IMR-90 (cell line): ENCODE measurements around the gene TNRC6B. TPM values are rescaled to one million over a fixed set of nuclear protein-coding genes. Genes with fewer than 3 reads are reported as not detected.

Source experiments
- ATAC-seq: fragments of 200-7000 bp; cut with Tn5 transposase; 2 replicates; pipeline ENCODE4 v1.9.1; 2020; ENCODE audit warnings: low read depth, mild to moderate bottlenecking, moderate library complexity
- BruUV-seq: library from RNA; stranded (reverse); fragments of 400-500 nt; replicated peaks from 2 replicates; lab custom pipeline; 2021; lab: Mats Ljungman, UMichigan
- CTCF ChIA-PET: fragments of 300-600 bp; formaldehyde crosslinking; extraction: SDS; loops from one replicate; lab custom pipeline; 2021; ENCODE audit warnings: antibody characterized with exemption; lab: Yijun Ruan, JAX
- POLR2A ChIA-PET: fragments of 300-600 bp; sonication (Branson Sonifier 250); formaldehyde crosslinking; loops from one replicate; lab custom pipeline; 2022; ENCODE audit warnings: antibody characterized with exemption; ENCODE audit not compliant: unreplicated experiment; lab: Charles Lee
- DNase-seq: peaks from one replicate; pipeline ENCODE4 v3.0.0; 2013
- H2AFZ ChIP-seq: replicated peaks from 2 replicates; pipeline ENCODE3; 2013; ENCODE audit warnings: low read length, mild to moderate bottlenecking; ENCODE audit not compliant: poor library complexity
- H2AK5ac ChIP-seq: 2 replicates; pipeline ENCODE4 v1.6.1; 2013; ENCODE audit warnings: low read depth, low read length, inconsistent platforms
- H2AK9ac ChIP-seq: replicated peaks from 2 replicates; pipeline ENCODE3; 2013; ENCODE audit warnings: mild to moderate bottlenecking, low read depth, low read length, moderate library complexity; ENCODE audit not compliant: poor library complexity
- H2BK120ac ChIP-seq: 2 replicates; pipeline ENCODE4 v1.6.1; 2013; ENCODE audit warnings: low read depth, low read length, inconsistent platforms
- H2BK15ac ChIP-seq: 3 replicates; pipeline ENCODE4 v1.6.1; 2013; ENCODE audit warnings: low read depth, low read length, inconsistent platforms
- H2BK20ac ChIP-seq: 2 replicates; pipeline ENCODE4 v1.6.1; 2013; ENCODE audit warnings: low read depth, mild to moderate bottlenecking, inconsistent platforms, low read length, moderate library complexity
- H2BK5ac ChIP-seq: 2 replicates; pipeline ENCODE4 v1.6.1; 2013; ENCODE audit warnings: mild to moderate bottlenecking, low read depth, low read length, inconsistent platforms; ENCODE audit not compliant: poor library complexity, severe bottlenecking
- H3K14ac ChIP-seq: replicated peaks from 2 replicates; pipeline ENCODE4 v1.6.1; 2013; ENCODE audit warnings: low read depth, low read length, inconsistent platforms
- H3K18ac ChIP-seq: 2 replicates; pipeline ENCODE4 v1.6.1; 2013; ENCODE audit warnings: low read depth, low read length, control low read depth
- H3K23ac ChIP-seq: 2 replicates; pipeline ENCODE4 v1.6.1; 2013; ENCODE audit warnings: low read depth, low read length, inconsistent platforms
- H3K27ac ChIP-seq: 2 replicates; pipeline ENCODE4 v1.5.1; 2013; ENCODE audit warnings: mild to moderate bottlenecking, control low read depth, low read length; ENCODE audit not compliant: insufficient read depth
- H3K27me3 ChIP-seq: 2 replicates; pipeline ENCODE4 v1.6.1; 2013; ENCODE audit warnings: low read length; ENCODE audit not compliant: control insufficient read depth, insufficient read depth
- H3K36me3 ChIP-seq: 2 replicates; pipeline ENCODE4 v1.6.1; 2013; ENCODE audit warnings: low read length, mixed read lengths; ENCODE audit not compliant: control insufficient read depth, insufficient read depth
- H3K4ac ChIP-seq: 2 replicates; pipeline ENCODE4 v1.6.1; 2013; ENCODE audit warnings: low read depth, low read length, inconsistent platforms
- H3K4me1 ChIP-seq: 2 replicates; pipeline ENCODE4 v1.6.1; 2013; ENCODE audit warnings: low read length, mixed read lengths; ENCODE audit not compliant: control insufficient read depth, insufficient read depth
- H3K4me2 ChIP-seq: 2 replicates; pipeline ENCODE4 v1.6.1; 2013; ENCODE audit warnings: low read depth, mild to moderate bottlenecking, control low read depth, low read length, moderate library complexity
- H3K4me3 ChIP-seq: 2 replicates; pipeline ENCODE4 v1.5.1; 2013; ENCODE audit warnings: low read depth, mild to moderate bottlenecking, control low read depth, low read length, moderate library complexity; ENCODE audit not compliant: insufficient read depth
- H3K56ac ChIP-seq: 2 replicates; pipeline ENCODE4 v1.6.1; 2013; ENCODE audit warnings: low read length, inconsistent platforms; ENCODE audit not compliant: insufficient read depth; ENCODE audit errors: extremely low read depth
- H3K79me1 ChIP-seq, 2 experiments: 2 replicates each; pipeline ENCODE4 v1.6.1; 2013; ENCODE audit warnings: low read length in 2 of 2, inconsistent platforms in 1 of 2, low read depth in 1 of 2
- H3K9ac ChIP-seq: 2 replicates; pipeline ENCODE4 v1.6.1; 2013; ENCODE audit warnings: low read depth, low read length, control low read depth
- H3K9me1 ChIP-seq: 2 replicates; pipeline ENCODE4 v1.6.1; 2013; ENCODE audit warnings: low read length, inconsistent platforms; ENCODE audit not compliant: insufficient read depth
- H3K9me3 ChIP-seq: 2 replicates; pipeline ENCODE4 v1.6.1; 2013; ENCODE audit warnings: low read length; ENCODE audit not compliant: control insufficient read depth, insufficient read depth
- H4K20me1 ChIP-seq: 2 replicates; pipeline ENCODE4 v1.6.1; 2013; ENCODE audit warnings: low read length, inconsistent platforms; ENCODE audit not compliant: insufficient read depth
- H4K5ac ChIP-seq: 2 replicates; pipeline ENCODE4 v1.6.1; 2013; ENCODE audit warnings: mild to moderate bottlenecking, low read depth, low read length, control low read depth
- H4K8ac ChIP-seq, 2 experiments: 2 replicates each; pipeline ENCODE4 v1.6.1; 2013; ENCODE audit warnings: low read depth in 2 of 2, low read length in 2 of 2, control low read depth in 1 of 2, inconsistent platforms in 1 of 2
- H4K91ac ChIP-seq: 2 replicates; pipeline ENCODE4 v1.6.1; 2013; ENCODE audit warnings: low read depth, low read length, inconsistent platforms; ENCODE audit not compliant: insufficient read depth
- CEBPB ChIP-seq: IDR thresholded peaks from 2 replicates; pipeline ENCODE4 v1.6.1; 2012; ENCODE audit warnings: low read depth, low read length, improper control_type of control experiment
- MAFK ChIP-seq: IDR thresholded peaks from 2 replicates; pipeline ENCODE4 v1.6.1; 2012; ENCODE audit warnings: low read depth, low read length, improper control_type of control experiment
- WGBS, 2 experiments: methylation state at CpG; one replicate each; pipeline versions ENCODE4 v1.1.5 to v1.1.7; 2013; ENCODE audit warnings: missing lambda C conversion rate in 2 of 2; ENCODE audit not compliant: insufficient read length in 1 of 2; ENCODE audit errors: extremely low coverage in 2 of 2; 5-methylcytosine and 5-hydroxymethylcytosine counted together
- dilution Hi-C: fragments of 300-500 bp; cut with HindIII; formaldehyde crosslinking; loops from one replicate; pipeline ENCODE4 v1.14.3; 2018; ENCODE audit warnings: low sequenced_read_pairs; ENCODE audit not compliant: unreplicated experiment
- in situ Hi-C: fragments of 300-500 bp; cut with MboI; formaldehyde crosslinking; loops from 3 replicates; pipeline ENCODE4 v1.14.3; 2019; ENCODE audit warnings: low sequenced_read_pairs, inconsistent platforms, mixed read lengths
- intact Hi-C: fragments of 100-400 bp; cut with micrococcal nuclease; formaldehyde crosslinking; loops from 2 replicates; pipeline ENCODE4 v1.10.0; 2022
- polyA plus RNA-seq, 3 experiments: library from polyadenylated mRNA; depleted of rRNA; stranded (reverse); fragments of >200 nt; gene quantifications; 2 replicates each; pipeline ENCODE4 v1.2.3, GENCODE V29; 2012; ENCODE audit warnings: low replicate concordance in 1 of 3
- total RNA-seq: library from RNA; depleted of rRNA; stranded (reverse); fragments of >200 nt; gene quantifications from 2 replicates; pipeline ENCODE4 v1.2.3, GENCODE V29; 2012
- TF ChIP-seq, protein P1 (sequence below): fragments of 150-350 bp; IDR thresholded peaks from 2 replicates; pipeline ENCODE4 v1.6.1; 2017; ENCODE audit warnings: mild to moderate bottlenecking, antibody characterized with exemption, low read length, low read depth

TNRC6B gene
- total and polyA plus RNA-seq, 2 of the 4 experiments (the other 2 are of a cell fraction), result 3.9 to 17.0 TPM

DNA sequence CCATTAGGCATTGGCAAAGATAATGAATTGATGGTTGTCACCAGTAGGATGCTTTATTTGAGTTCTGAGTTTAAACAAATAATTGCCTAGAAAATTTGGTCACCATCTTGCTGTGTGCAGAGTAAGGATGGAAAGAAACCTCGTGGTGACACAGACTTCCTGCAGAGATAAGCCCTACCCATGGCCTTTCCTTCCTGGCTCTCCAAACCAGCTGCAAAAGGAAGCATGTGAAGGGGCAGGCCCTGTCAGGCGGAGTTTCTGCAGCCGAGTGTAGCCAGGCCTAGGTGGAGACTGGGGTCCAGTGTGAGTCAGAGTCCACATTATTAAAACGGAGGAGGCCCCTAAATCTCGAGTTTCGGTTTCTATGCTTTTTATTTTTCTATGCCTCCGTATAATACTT, 85.5 kb downstream of the TNRC6B start:
- BruUV-seq, result no TSS peak
- POLR2A ChIA-PET, result no interaction called here
- Histone ChIP-seq H2AK9ac (no peak overlapping the region), H3K4me3 (no peak overlapping the region), H3K9me3 (no peaks in the 10 kb centered on the region), H3K18ac (no peak overlapping the region), H2BK120ac (no peak overlapping the region), H3K36me3 (peaks cover 31% of the 10 kb centered on the region), H3K9me1 (peaks cover 26% of the 10 kb centered on the region), H4K91ac (no peak overlapping the region), H2AFZ (no peak overlapping the region), H3K27me3 (no peaks in the 10 kb centered on the region), H3K14ac (no peak overlapping the region), H4K8ac (no peak overlapping the region), H3K23ac (no peak overlapping the region), H3K4me2 (no peak overlapping the region), H3K27ac (no peak overlapping the region), H3K4ac (no peak overlapping the region), H2AK5ac (no peak overlapping the region), H4K20me1 (peaks cover 10% of the 10 kb centered on the region; the same call in 1 of the 2 replicates), H2BK5ac (no peak overlapping the region), H2BK20ac (no peak overlapping the region), H3K4me1 (peaks cover 5% of the 10 kb centered on the region; the same call in 1 of the 2 replicates), H3K9ac (no peak overlapping the region), H4K5ac (no peak overlapping the region), H3K79me1 (peaks cover 25 to 68% of the 10 kb centered on the region in 2 experiments), H3K56ac (no peak overlapping the region), H2BK15ac (no peak overlapping the region)
- in situ Hi-C loops (loop anchor here (10.0 kb wide), 1 partner anchor 198 kb away; no protein-coding TSS in a partner anchor), intact Hi-C loops (no loop called here), dilution Hi-C loops (no loop called here)
- TF ChIP-seq, protein P1, sequence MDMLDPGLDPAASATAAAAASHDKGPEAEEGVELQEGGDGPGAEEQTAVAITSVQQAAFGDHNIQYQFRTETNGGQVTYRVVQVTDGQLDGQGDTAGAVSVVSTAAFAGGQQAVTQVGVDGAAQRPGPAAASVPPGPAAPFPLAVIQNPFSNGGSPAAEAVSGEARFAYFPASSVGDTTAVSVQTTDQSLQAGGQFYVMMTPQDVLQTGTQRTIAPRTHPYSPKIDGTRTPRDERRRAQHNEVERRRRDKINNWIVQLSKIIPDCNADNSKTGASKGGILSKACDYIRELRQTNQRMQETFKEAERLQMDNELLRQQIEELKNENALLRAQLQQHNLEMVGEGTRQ, result no peak
- TF ChIP-seq CEBPB (no peak), MAFK (no peak)
- DNase-seq (no peak), ATAC-seq (no peak)
- WGBS, 2 experiments, result no CpG with 5 or more reads among the region's 7 CpGs
- CTCF ChIA-PET, result no interaction called here
